Thyroid gland (tissue), 4 donors: ENCODE data around the gene IPO5.

ENCODE experiments used
- POLR2A ChIP-seq, 2 donors: fragments of 450-650 bp; IDR thresholded peaks; one replicate each; pipeline ENCODE4 v1.6.1; 2017; ENCODE audit warnings: antibody characterized with exemption in 2 of 2, mild to moderate bottlenecking in 2 of 2, moderate library complexity in 1 of 2
- TF ChIP-seq, protein P1 (sequence below), 6 experiments: fragments of 200-600 bp in 3 of 6; fragments of 450-650 bp in 3 of 6; sonication (generic) in 3 of 6; IDR thresholded peaks; one replicate each; pipeline ENCODE4 v1.5.1; 2016 to 2019; ENCODE audit warnings: antibody characterized with exemption in 6 of 6, mild to moderate bottlenecking in 2 of 6, inconsistent platforms in 1 of 6, moderate library complexity in 1 of 6

DNA sequence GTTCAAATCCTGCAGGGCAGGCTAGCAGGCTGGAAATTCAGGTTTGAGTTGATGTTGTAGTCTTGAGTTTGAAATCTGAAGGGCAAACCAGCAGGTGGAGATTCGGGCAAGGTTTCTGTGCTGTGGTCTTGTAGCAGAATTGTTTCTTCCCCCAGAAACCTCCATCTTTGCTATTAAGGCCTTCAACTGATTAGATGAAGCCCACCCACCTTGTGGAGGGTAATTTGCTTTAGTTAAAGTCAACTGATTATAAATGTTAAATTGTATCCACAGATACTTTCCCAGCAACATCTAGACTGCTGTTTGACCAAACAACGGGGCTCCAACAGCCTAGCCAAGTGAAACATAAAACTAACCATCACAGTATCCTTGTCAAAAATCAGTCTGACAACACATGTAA is 9.4 kb downstream of the IPO5 start:
- no peak for TF ChIP-seq POLR2A (IDR thresholded peaks at IDR 0.05)
- TF ChIP-seq, protein P1, sequence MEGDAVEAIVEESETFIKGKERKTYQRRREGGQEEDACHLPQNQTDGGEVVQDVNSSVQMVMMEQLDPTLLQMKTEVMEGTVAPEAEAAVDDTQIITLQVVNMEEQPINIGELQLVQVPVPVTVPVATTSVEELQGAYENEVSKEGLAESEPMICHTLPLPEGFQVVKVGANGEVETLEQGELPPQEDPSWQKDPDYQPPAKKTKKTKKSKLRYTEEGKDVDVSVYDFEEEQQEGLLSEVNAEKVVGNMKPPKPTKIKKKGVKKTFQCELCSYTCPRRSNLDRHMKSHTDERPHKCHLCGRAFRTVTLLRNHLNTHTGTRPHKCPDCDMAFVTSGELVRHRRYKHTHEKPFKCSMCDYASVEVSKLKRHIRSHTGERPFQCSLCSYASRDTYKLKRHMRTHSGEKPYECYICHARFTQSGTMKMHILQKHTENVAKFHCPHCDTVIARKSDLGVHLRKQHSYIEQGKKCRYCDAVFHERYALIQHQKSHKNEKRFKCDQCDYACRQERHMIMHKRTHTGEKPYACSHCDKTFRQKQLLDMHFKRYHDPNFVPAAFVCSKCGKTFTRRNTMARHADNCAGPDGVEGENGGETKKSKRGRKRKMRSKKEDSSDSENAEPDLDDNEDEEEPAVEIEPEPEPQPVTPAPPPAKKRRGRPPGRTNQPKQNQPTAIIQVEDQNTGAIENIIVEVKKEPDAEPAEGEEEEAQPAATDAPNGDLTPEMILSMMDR (IDR thresholded peaks at IDR 0.05): no peak
